ENCODE data around the gene CA5A.

DNA sequence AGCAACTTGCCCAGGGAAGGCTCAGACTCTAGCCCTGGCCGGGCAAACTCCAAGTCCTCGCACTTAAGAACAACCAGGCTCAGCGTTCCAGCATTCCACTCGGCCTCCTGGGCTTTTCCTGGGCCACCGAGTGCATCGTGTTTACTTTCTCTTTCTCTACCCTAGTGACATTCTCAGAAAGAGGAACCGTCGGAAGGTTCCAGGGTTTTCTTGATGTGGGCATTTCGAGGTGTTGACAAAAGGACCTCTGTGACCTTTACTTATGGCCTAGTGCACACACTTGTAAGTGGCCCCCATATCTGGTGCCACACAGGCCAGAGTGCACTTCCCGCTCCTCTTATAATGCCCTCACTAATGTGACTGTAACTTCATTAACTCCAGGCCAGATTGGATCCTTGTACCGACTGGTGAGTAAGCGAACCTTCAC is 11.8 kb upstream of the CA5A start:
- TF ChIP-seq, protein P1, sequence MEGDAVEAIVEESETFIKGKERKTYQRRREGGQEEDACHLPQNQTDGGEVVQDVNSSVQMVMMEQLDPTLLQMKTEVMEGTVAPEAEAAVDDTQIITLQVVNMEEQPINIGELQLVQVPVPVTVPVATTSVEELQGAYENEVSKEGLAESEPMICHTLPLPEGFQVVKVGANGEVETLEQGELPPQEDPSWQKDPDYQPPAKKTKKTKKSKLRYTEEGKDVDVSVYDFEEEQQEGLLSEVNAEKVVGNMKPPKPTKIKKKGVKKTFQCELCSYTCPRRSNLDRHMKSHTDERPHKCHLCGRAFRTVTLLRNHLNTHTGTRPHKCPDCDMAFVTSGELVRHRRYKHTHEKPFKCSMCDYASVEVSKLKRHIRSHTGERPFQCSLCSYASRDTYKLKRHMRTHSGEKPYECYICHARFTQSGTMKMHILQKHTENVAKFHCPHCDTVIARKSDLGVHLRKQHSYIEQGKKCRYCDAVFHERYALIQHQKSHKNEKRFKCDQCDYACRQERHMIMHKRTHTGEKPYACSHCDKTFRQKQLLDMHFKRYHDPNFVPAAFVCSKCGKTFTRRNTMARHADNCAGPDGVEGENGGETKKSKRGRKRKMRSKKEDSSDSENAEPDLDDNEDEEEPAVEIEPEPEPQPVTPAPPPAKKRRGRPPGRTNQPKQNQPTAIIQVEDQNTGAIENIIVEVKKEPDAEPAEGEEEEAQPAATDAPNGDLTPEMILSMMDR (IDR thresholded peaks at IDR 0.05 in 4 of 5, conservative IDR thresholded peaks at IDR 0.05 in 1 of 5): no peak
- no peak for TF ChIP-seq POLR2A (IDR thresholded peaks at IDR 0.05)

Data from gastrocnemius medialis (tissue), 4 donors.